ENCODE data around the gene RAC3. TPM values are rescaled to one million over a fixed set of nuclear protein-coding genes. Genes with fewer than 3 reads are reported as not detected.

Gene RAC3
- total RNA-seq, 1 experiment from 2014 or later = 120 TPM

GRCh38 chr17:82029990-82030469 lies 1.4 kb upstream of the RAC3 start:
- H3K4me3 ChIP-seq (replicated peaks in 1 of 2; ENCODE audit: low read depth in 1 of 2, low read length in 2 of 2) = peak overlapping the region; percentile 62 to 71; a peak in 2 of 4 replicates
- RAD21 ChIA-PET (ENCODE audit: low non-redundant PET in 1 of 2, low total read pairs in 2 of 2, uncharacterized antibody in 2 of 2, unreplicated experiment in 2 of 2) = interaction anchor here (0.5 to 0.9 kb wide), 2 partner anchors 10 to 76 kb away, joined by 3 to 4 read pairs; no protein-coding TSS in a partner anchor
- H3K9me2 ChIP-seq (ENCODE audit: insufficient read depth) = no peaks in the 10 kb centered on the region
- peak overlapping the region; percentile 73 for H3K9ac ChIP-seq (ENCODE audit: low read length)
- H3K79me2 ChIP-seq (ENCODE audit: insufficient read depth, low read length) = peaks cover 10% of the 10 kb centered on the region; the same call in 1 of the 2 replicates
- CTCF ChIA-PET = interaction anchor here (0.8 to 3.0 kb wide), 17 partner anchors 9 to 746 kb away, joined by 3 to 39 read pairs (median 3); partner anchors contain the start of genes CENPX, FASN, LRRC45 and PYCR1
- intact Hi-C loops (cut with micrococcal nuclease) = loop anchor here (1.0 to 10.0 kb wide), 5 partner anchors 124 to 385 kb away; partner anchors contain the start of genes HEXD and OGFOD3
- no peaks in the 10 kb centered on the region for H3K9me3 ChIP-seq (ENCODE audit: control insufficient read depth in 1 of 2, insufficient read depth in 1 of 2, low read depth in 1 of 2, low read length in 2 of 2)
- BruUV-seq (replicated peaks) = no TSS peak
- TF ChIP-seq, protein P1, sequence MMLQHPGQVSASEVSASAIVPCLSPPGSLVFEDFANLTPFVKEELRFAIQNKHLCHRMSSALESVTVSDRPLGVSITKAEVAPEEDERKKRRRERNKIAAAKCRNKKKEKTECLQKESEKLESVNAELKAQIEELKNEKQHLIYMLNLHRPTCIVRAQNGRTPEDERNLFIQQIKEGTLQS (IDR thresholded peaks at IDR 0.05) = no peak
- no peak for TF ChIP-seq FOSL1 (IDR thresholded peaks at IDR 0.05; ENCODE audit: low read depth)
- no peak for TF ChIP-seq SP1 (IDR thresholded peaks at IDR 0.05; ENCODE audit: low read depth)
- no peak for TF ChIP-seq ELF1 (IDR thresholded peaks at IDR 0.05; ENCODE audit: borderline replicate concordance, low read depth)
- TF ChIP-seq EZH2phosphoT487 (IDR thresholded peaks at IDR 0.05; ENCODE audit: borderline replicate concordance) = no peak
- no peak for TF ChIP-seq POLR2AphosphoS5 (IDR thresholded peaks at IDR 0.05; ENCODE audit: low read depth, low read length)
- TF ChIP-seq CBX3 (IDR thresholded peaks at IDR 0.05; ENCODE audit: low read depth) = no peak
- TF ChIP-seq, protein P2, sequence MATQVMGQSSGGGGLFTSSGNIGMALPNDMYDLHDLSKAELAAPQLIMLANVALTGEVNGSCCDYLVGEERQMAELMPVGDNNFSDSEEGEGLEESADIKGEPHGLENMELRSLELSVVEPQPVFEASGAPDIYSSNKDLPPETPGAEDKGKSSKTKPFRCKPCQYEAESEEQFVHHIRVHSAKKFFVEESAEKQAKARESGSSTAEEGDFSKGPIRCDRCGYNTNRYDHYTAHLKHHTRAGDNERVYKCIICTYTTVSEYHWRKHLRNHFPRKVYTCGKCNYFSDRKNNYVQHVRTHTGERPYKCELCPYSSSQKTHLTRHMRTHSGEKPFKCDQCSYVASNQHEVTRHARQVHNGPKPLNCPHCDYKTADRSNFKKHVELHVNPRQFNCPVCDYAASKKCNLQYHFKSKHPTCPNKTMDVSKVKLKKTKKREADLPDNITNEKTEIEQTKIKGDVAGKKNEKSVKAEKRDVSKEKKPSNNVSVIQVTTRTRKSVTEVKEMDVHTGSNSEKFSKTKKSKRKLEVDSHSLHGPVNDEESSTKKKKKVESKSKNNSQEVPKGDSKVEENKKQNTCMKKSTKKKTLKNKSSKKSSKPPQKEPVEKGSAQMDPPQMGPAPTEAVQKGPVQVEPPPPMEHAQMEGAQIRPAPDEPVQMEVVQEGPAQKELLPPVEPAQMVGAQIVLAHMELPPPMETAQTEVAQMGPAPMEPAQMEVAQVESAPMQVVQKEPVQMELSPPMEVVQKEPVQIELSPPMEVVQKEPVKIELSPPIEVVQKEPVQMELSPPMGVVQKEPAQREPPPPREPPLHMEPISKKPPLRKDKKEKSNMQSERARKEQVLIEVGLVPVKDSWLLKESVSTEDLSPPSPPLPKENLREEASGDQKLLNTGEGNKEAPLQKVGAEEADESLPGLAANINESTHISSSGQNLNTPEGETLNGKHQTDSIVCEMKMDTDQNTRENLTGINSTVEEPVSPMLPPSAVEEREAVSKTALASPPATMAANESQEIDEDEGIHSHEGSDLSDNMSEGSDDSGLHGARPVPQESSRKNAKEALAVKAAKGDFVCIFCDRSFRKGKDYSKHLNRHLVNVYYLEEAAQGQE (IDR thresholded peaks at IDR 0.05; ENCODE audit: low read depth) = no peak
- TF ChIP-seq CEBPB (IDR thresholded peaks at IDR 0.05; ENCODE audit: low read depth) = no peak
- no peak for TF ChIP-seq EZH2 (IDR thresholded peaks at IDR 0.05)
- TF ChIP-seq SIN3A (IDR thresholded peaks at IDR 0.05; ENCODE audit: low read depth) = no peak
- no peak for TF ChIP-seq YY1 (IDR thresholded peaks at IDR 0.05; ENCODE audit: extremely low read depth, insufficient replicate concordance, low read depth, low read length)
- TF ChIP-seq, protein P3, sequence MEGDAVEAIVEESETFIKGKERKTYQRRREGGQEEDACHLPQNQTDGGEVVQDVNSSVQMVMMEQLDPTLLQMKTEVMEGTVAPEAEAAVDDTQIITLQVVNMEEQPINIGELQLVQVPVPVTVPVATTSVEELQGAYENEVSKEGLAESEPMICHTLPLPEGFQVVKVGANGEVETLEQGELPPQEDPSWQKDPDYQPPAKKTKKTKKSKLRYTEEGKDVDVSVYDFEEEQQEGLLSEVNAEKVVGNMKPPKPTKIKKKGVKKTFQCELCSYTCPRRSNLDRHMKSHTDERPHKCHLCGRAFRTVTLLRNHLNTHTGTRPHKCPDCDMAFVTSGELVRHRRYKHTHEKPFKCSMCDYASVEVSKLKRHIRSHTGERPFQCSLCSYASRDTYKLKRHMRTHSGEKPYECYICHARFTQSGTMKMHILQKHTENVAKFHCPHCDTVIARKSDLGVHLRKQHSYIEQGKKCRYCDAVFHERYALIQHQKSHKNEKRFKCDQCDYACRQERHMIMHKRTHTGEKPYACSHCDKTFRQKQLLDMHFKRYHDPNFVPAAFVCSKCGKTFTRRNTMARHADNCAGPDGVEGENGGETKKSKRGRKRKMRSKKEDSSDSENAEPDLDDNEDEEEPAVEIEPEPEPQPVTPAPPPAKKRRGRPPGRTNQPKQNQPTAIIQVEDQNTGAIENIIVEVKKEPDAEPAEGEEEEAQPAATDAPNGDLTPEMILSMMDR (IDR thresholded peaks at IDR 0.05 in 2 of 3, conservative IDR thresholded peaks at IDR 0.05 in 1 of 3; ENCODE audit: borderline replicate concordance in 1 of 3, insufficient read depth in 1 of 3, low read depth in 2 of 3, low read length in 2 of 3) = no peak
- no peak for TF ChIP-seq TCF7L2 (IDR thresholded peaks at IDR 0.05; ENCODE audit: borderline replicate concordance, extremely low read depth, insufficient read depth, insufficient read length)
- TF ChIP-seq POLR2A (IDR thresholded peaks at IDR 0.05; ENCODE audit: borderline replicate concordance, extremely low read depth, insufficient read depth, insufficient read length) = no peak
- no peak for TF ChIP-seq JUND (IDR thresholded peaks at IDR 0.05)
- TF ChIP-seq SRF (IDR thresholded peaks at IDR 0.05; ENCODE audit: low read depth) = no peak
- no peak for TF ChIP-seq EGR1 (IDR thresholded peaks at IDR 0.05; ENCODE audit: low read depth)
- no peak for TF ChIP-seq ZNF274 (IDR thresholded peaks at IDR 0.05; ENCODE audit: low read depth, low read length)
- no peak for TF ChIP-seq MAX (IDR thresholded peaks at IDR 0.05)
- peaks cover 10 to 43% of the 10 kb centered on the region in 2 experiments; a peak in 3 of 4 replicates for H3K4me1 ChIP-seq (ENCODE audit: control insufficient read depth in 1 of 2, insufficient read depth in 2 of 2, low read length in 2 of 2)
- peaks cover 0 to under 1% of the 10 kb centered on the region in 2 experiments; a peak in 1 of 4 replicates for H3K36me3 ChIP-seq (ENCODE audit: control insufficient read depth in 1 of 2, insufficient read depth in 2 of 2, low read length in 2 of 2)
- ATAC-seq (0 out of 2 replicates have a peak, but pooled peaks have one; percentile 0), DNase-seq (ENCODE audit: low read depth, low spot score) (no peak)
- H2AFZ ChIP-seq (ENCODE audit: low read depth, low read length, poor library complexity, severe bottlenecking) = no peak overlapping the region
- peak overlapping the region; percentile 99 for H3K4me2 ChIP-seq (ENCODE audit: low read length)
- POLR2A ChIA-PET = interaction anchor here (1.0 to 1.8 kb wide), 5 partner anchors 8 to 199 kb away, joined by 3 to 4 read pairs (median 3); partner anchors contain the start of genes DCXR and SLC16A3
- H3K27me3 ChIP-seq (ENCODE audit: insufficient read depth, low read length) = no peaks in the 10 kb centered on the region
- H3K27ac ChIP-seq (ENCODE audit: low read depth, low read length) = peak overlapping the region; percentile 93
- no peaks in the 10 kb centered on the region for H4K20me1 ChIP-seq (ENCODE audit: insufficient read depth)
